GM19328 (cell line): ENCODE measurements around the gene CYP2F1.
"Not testable (repeated sequence)": the region's sequence is repeated elsewhere in the genome, so short reads cannot be mapped to it uniquely, and the experiment has no call there.

ENCODE experiments used
- ATAC-seq: cut with Tn5 transposase; IDR thresholded peaks from one replicate; pipeline ENCODE4 v1.9.1; 2021; ENCODE audit warnings: mild to moderate bottlenecking, moderate library complexity; ENCODE audit not compliant: unreplicated experiment

The CYP2F1 gene

DNA sequence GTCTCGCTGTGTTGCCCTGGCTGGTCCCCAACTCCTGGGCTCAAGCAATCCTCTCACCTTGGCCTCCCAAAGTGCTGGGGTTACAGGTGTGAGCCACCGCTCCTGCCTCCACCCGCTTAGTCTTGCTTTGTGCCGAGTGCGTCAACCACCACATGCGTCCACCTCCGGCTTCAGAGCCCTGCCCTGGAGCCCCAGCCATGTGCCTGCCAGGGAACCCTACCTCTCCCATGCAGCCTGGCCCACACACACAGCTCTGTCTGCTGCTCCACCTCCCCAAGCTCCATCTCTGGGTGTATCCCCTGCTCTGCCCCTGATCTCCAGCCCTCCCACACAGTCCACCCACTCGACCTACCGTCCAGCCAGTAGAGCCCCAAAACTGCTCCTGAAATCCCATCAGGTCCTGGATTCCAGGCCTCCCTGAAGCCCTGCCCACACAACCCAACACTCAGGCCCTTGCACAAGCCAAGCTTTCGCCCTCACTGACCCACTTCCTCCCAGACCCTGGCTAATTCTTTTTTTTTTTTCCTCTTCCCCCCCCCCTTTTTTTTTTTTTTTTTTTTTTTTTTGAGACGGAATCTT lies 9.6 kb downstream of the CYP2F1 start:
- ATAC-seq = no peak

DNA sequence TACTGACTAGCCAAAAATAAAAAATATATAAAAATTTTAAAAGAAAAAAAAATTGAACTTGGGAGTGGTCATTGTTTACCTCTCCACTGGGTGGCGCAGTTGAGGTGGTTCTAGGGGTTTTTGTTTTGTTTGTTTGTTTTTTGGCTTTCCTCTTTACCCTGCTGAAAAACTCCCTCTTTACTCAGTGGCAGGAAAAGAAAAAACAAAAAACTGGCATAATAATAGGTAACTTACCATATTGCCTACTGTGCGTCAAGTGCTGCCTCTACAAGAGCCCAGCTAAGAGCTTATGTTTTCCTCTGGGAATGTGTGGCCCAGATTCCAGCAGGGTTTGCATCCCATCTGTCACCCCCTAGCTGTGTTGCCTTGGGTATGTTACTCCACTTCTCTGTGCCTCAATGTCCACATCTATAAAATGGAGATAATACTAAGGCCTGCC lies 12.6 kb downstream of the CYP2F1 start:
- ATAC-seq = not testable (repeated sequence)

DNA sequence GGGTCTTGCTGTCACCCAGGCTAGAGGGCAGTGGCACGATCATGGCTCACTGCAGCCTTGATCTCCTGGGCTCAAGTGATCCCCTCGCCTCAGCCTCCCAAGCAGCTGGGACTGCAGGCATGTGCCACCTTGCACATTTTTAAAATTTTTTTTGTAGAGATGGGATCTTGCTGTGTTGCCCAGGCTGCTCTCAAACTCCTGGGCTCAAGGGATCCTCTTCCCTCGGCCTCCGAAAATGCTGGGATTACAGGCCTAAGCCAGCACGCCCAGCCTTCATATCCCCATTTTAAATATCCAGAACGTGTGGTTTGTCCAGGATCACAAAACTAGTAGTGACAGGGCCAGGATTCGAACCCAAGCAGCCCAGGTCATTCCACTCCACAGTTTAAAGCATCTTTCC lies 13.1 kb downstream of the CYP2F1 start:
- not testable (repeated sequence) for ATAC-seq

DNA sequence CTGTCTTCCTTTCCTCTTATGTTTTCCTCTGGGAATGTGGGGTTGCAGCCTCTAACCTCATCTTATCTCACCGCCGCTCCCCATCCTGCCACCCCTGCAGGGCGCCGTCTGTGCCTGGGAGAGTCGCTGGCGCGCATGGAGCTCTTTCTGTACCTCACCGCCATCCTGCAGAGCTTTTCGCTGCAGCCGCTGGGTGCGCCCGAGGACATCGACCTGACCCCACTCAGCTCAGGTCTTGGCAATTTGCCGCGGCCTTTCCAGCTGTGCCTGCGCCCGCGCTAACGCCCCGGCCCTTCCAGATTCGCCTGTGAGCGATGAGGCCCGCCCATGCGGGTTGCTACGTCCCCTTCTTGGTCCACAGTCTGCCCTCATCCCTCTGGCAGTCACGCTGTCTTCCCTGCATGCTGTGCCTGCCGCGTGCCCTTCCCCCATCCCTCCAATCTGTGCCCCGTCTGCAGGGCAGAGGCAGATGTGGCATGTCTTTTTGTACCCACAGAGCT lies 13.6 kb downstream of the CYP2F1 start:
- ATAC-seq = not testable (repeated sequence)

DNA sequence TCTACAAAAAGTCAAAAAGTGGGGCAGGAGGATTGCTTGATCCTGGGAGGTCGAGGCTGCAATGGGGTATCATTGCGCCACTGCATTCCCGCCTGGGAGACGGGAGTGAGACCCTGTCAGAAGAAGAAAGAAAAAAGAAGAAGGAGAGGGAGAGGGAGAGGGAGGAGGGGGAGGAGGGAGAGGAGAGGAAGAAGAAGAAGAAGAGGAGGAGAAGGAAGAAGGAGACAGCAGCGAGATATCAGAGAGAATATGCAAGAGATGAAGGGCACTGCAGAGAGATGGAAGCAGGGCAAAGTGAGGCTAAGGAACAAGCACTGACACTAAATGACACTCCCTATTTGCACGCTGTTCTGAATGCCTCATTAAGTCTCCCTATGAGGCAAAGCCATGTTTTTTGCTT lies 14.5 kb downstream of the CYP2F1 start:
- ATAC-seq = no peak

DNA sequence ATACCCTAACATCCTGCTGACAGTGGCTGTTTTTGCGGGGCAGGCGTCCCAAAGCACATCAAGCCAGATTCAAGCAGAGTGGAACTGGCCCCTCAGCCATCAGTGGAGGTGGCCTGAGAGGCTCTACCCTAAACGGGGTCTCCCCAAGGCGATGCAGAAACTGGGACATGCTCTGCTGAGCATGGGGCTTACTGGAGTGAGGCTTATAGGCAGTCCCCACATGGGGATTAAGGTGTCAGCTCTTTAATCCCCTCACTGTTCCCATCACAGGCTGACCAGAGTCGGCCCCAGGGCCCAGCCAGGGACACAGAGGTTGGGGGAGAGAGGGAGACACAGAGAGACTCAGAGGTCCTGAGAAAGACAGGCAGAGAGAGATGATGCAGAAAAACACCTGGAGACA lies 17.0 kb downstream of the CYP2F1 start:
- no peak for ATAC-seq

DNA sequence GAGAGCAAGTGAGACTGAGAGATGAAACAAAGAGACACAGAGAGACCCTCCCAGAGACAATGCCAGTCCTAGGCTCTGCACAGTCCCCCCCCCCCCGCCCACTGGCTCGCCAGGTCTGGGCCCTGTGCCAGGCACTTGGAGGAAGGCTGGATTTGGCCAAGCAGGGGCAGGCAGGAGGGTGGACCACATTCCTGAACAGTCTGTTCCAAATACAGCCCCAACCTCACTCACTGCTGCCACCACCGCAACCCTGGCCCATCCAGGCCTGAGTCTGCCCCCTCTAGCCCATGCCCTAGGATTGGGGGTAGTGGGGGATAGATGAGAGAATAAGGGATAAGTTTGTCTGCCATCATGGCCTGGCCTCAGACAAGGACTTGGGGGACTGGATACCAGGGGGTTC lies 19.0 kb downstream of the CYP2F1 start:
- no peak for ATAC-seq

DNA sequence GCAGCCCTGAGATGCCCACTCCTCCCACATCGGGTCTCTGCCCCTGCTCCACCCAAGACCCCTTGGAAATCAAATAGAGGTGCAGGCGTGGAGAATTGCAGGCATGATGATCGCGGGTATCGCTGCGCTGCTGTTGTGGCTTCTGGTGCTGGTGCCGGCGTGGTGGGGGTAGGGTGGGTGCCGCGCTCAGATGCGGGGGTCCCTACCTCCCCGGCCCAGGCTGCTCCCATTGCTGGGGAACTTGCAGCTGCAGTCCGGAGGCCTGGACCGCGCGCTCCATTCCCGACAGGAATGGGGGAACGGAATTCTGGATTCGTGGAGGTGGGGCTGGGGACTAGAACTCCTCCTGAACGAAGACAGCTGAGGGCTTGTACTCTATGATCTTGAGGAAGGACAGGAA lies 20.4 kb downstream of the CYP2F1 start:
- no peak for ATAC-seq

DNA sequence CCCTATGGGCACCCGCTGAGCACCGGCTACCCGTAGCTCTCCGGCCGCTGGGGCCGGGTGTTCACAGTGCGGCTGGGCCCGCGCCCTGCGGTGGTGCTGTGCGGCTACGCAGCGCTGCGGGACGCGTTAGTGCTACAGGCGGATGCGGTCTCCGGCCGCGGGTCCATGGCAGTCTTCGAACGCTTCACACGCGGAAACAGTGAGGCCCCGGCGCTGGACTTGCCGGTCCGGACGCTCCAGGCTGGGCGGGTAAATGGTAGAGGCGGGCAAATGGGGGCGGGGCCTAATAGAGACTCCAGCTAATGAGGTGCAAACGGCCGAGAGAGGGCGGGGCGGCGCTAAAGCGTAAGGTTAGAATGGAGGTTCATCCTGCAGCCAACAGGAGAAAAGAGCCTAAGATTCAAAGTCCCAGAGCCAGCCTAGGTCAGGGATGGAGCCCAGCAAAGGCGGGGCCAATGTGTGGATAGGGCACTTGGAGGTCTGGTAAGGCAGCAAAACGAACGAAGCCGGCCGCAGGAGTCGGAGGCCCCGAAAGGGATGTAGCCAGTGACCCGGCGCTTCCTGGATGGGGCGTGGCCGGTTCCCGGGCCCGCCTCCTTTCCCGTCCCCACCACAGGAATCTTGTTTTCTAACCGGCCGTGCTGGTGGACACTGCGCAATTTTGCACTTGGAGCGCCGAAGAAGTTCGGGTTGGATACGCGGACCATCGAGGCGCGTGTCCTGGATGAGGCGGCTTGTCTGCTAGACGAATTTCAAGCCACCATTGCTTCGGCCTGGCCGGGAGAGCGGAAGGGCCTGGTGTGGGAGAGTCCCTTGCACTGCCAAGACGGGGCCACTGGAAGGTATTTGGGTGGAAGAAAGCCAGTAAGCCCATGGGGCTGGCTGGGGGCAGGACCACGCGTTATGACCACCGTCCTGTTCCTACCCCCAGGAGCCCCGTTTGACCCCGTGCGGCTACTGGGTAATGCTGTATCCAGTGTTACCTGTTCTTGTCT lies 21.5 kb downstream of the CYP2F1 start:
- ATAC-seq = not testable (repeated sequence)

DNA sequence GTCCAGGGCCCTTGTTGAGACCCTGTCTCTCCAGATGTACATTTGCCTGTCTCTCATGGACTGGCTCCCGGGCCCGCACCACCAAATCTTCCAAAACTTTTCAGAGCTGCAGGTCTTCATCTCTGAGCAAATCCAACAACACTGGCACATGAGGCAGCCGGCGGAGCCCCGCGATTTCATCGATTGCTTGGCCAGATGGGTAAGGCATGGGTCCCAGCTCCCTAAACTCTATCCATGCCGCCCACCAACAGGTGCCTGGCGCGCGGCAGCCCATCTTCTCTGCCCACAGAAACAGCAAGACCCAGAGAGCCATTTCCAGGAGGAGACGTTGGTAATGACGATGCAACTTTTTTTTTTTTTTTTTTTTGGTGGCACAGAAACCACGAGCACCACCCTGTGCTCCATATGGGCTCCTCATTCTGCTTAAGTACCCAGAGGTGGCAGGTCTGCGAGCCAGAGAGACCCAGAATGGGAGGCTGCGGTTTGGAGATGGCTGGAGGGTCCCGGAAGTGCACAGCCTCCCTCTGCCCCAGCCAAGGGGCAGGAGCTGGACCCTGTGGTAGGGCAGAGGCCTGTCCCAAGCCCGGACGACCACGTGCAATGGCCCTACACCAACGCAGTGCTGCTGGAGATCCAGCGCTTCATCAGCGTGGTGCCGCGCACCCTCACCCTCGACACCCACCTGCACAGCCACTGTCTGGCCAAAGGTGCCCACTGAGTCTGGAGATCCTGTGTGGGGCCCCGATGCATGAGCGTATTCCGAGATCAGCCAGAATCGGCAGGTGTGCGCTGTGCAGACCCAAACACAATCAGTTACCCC lies 22.6 kb downstream of the CYP2F1 start:
- no peak for ATAC-seq

DNA sequence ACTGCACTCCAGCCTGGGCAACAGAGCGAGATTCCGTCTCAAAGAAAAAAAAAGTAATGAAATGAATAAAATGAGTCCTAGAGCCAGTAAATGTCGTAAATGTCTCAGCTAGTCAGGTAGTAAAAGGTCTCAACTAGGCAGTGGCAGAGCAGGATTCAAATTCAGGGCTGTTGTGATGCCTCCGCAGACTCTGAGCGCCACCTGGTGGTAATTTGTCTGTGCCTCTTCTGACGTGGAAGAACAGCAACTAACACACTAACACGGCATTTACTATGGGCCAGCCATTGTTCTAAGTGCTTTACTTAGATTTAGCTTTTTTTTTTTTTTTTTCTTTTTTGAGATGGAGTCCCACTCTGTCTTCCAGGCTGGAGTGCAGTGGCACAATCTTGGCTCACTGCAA lies 30.2 kb downstream of the CYP2F1 start:
- ATAC-seq = no peak

DNA sequence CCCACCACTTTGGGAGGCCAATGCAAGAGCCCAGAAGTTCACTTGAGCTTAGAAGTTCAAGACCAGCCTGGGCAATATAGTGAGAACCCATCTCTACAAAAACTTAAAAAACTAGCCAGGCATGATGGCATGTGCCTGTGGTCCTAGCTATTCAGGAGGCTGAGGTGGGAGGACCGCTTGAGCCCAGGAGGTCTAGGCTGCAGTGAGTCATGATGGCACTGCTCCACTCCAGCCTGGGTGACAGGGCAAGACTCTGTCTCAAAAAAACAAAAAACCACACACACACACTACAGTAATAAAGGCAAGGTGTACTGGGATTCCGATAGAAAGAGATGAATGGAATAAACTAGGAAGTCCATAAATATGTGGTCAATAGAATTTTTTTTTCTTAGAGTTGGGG lies 35.6 kb downstream of the CYP2F1 start:
- no peak for ATAC-seq

DNA sequence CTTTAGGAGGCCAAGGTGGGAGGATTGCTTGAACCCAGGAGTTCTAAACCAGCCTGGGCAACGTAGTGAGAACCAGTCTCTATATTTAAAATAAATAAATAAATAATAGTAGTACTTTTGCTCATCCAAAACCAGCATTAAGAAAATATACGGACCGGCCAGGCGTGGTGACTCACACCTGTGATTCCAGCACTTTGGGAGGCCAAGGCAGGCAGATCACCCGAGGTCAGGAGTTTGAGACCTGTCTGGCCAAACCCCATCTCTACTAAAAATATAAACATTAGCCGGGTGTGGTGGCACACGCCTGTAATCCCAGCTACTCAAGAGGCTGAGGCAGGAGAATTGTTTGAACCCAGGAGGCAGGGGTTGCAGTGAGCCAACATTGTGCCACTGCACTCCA lies 36.8 kb downstream of the CYP2F1 start:
- ATAC-seq = not testable (repeated sequence)

DNA sequence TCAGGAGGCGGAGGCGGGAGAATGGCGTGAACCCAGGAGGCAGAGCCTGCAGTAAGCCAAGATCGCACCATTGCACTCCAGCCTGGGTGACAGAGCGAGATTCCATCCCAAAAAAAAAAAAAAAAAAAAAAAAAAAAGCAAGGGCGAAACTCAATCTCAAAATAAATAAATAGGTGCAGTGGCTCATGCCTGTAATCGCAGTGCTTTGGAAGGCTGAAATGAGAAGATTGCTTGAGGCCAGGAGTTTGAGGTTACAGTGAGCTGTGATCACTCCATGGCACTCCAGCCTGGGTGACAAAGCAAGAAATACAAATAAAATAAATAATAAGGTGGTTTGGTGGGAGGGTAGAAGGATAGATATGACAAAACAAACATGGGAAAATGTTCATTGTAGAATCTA lies 39.8 kb downstream of the CYP2F1 start:
- no peak for ATAC-seq

DNA sequence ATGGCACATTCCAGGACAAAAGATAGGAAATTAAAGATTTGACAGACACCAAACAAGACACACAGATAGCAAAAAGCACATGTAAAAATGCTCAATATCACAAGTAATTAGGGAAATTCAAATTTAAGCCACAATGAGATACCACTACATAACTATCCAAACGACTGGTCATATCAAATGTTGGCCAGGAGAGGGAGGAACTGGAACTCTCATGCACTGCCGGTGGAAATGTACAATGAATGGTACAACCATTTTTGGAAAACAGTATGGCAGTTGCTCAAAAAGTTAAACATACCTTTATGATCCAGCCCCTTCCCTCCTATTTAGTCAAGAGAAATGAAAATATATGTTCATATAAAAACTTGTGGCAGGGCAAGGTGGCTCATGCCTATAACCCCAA lies 42.0 kb downstream of the CYP2F1 start:
- no peak for ATAC-seq

DNA sequence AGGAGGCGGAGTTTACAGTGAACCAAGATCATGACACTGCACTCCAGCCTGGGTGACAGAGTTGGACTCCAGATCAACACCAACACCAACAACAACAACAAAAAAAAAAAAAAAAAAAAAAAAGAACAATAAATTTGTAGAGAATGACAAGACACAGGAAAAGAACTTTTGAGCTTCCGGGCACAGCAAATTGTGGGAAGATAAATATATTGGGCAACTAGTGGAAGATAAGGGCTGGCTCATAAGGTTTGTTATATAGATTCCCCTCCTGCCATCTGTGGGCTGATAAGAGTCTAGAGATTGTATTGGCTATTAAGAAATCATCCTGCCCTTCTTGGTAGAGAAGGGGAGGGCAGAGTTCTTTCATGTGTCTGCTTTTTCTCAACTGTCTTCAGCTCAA lies 45.6 kb downstream of the CYP2F1 start:
- no peak for ATAC-seq

DNA sequence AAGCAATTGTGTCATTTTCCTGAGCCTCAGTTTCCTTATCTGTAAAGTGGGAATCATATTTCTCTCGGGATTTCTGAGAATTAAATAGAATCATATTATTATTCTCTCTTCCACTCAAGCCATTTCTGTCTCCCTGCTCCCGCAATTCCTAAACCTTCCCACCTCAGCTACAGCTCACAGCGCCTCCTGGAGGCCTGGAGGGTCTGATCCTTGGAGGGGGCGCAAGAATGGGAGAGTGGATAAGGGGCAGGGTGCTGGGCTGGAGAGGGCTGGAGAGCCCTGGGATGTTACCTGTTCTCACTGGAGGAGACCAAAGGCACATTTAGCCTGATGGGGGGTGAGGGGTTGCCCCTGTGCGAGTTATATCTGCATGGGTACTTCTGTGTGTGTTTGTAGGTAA lies 47.7 kb downstream of the CYP2F1 start:
- no peak for ATAC-seq

DNA sequence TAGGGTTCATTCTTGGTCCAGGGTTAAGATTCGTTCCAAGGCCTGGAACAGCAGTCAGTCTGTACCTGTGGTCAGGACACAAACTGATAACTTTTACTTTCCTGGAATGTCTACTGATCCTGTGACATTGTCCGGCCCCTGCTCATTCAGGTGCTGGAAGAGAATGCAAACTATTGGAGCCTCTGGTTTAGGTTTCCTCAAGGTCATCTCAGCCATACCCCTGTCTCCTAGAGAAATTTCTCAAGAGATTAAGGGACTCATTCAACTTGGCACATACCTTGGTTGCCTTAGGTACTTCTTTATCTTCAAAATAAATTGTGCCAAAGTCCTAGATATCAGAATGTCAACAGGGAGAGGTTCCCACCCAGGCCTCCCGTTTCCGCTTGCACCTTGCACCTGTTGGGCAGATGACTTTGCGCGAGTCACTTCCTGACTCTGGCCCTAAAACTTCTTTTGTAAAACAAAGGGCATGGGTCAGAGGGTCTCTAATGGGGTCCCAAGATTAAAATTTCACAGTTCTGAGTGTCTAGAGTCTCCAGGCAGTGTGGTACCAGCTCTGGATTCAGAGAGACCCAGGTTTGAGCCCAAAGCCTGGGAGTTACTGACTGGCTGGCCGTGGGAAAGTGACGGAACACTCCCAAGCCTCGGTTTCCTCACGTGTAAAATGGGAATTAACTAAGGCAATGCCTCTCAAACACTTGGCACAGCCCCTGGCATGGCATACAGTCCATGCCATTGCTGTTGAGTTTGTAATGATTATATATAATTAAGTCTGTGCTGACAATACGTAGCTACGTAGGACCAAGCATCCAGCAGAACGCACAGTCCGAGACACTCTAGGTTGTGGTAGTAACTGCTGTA lies 52.9 kb downstream of the CYP2F1 start:
- ATAC-seq = no peak

DNA sequence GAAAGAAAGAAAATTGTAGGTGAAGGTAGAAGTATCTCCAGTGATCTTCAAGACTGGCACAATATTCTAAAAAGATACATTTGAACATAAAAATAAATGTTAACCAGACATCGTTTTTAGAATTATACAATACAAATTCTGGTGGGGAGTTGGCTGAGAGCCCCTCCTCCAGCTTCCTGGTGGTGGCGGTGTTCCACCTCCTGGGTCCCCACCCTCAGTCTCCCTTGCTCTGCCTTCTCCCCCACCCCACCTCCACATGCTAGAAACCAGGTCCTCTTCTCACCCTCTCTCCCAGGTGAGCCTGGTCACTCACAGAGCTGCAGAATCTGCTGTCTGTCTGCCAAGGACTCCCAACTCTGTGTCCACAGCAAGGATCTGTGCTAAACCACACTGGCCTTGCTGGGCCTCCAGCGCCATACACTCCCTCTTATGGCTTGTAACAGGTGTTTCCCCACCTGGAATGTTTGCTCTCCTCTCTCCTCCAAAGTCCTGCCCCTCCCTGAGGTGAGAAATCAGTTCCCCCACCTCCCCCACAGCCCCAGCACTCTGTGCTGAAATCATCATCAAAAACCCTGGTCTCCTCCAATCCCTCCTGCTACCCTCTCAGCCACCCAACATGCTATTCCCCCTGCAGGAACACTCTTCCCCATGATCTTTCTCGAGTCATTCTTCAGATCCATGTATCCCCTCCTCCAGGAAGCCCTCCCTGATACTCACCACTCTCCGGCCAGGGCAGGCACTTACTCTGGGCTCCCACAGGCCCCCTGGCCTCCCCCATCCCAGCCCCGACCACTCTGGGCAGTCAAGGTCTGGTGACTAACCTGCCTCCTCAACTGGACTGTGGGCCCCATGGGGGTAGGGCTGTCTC lies 58.3 kb downstream of the CYP2F1 start:
- ATAC-seq = no peak
